ENCODE results near the gene TP53I11.

DNA sequence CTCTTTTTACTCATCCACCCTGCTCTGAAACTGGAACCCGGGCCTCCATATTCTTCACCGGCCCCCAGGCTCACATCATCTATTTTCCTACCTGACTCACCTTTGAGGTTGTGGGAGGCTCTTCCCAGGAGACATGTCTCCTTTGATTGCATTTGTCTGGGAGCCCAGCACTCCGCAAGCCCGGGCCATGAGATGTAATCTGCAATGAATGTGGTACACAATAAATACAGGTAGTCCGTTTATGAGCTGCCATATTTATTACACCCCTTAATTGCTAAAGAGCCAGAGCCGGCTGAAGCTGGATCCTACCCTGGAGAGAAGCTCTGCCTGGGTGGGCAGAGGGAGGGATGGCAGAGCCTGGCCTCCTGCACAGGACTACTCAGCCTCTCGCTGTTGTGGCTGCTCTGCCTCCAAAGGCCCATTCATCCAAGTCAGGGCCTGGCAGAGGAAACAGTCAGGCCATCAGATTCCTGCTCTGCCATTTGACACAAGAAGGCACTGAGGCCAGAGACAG is 49.5 kb downstream of the TP53I11 start:
- no peak for TF ChIP-seq MAX (IDR thresholded peaks at IDR 0.05)
- no peak for TF ChIP-seq TAF1 (IDR thresholded peaks at IDR 0.05; ENCODE audit: low read depth)
- no peak for TF ChIP-seq ZBTB7A (IDR thresholded peaks at IDR 0.05; ENCODE audit: low read depth)
- no peak for TF ChIP-seq RAD21 (IDR thresholded peaks at IDR 0.05; ENCODE audit: low read depth)
- TF ChIP-seq CEBPB (IDR thresholded peaks at IDR 0.05): no peak

Measured in Ishikawa (cell line).